Thyroid gland (tissue), 4 donors: ENCODE results near the gene LCTL.

Experiments
- POLR2A ChIP-seq, 2 donors: fragments of 450-650 bp; IDR thresholded peaks; one replicate each; pipeline ENCODE4 v1.6.1; 2017; ENCODE audit warnings: antibody characterized with exemption in 2 of 2, mild to moderate bottlenecking in 2 of 2, moderate library complexity in 1 of 2
- TF ChIP-seq, protein P1 (sequence below), 6 experiments: fragments of 200-600 bp in 3 of 6; fragments of 450-650 bp in 3 of 6; sonication (generic) in 3 of 6; IDR thresholded peaks; one replicate each; pipeline ENCODE4 v1.5.1; 2016 to 2019; ENCODE audit warnings: antibody characterized with exemption in 6 of 6, mild to moderate bottlenecking in 2 of 6, inconsistent platforms in 1 of 6, moderate library complexity in 1 of 6

DNA sequence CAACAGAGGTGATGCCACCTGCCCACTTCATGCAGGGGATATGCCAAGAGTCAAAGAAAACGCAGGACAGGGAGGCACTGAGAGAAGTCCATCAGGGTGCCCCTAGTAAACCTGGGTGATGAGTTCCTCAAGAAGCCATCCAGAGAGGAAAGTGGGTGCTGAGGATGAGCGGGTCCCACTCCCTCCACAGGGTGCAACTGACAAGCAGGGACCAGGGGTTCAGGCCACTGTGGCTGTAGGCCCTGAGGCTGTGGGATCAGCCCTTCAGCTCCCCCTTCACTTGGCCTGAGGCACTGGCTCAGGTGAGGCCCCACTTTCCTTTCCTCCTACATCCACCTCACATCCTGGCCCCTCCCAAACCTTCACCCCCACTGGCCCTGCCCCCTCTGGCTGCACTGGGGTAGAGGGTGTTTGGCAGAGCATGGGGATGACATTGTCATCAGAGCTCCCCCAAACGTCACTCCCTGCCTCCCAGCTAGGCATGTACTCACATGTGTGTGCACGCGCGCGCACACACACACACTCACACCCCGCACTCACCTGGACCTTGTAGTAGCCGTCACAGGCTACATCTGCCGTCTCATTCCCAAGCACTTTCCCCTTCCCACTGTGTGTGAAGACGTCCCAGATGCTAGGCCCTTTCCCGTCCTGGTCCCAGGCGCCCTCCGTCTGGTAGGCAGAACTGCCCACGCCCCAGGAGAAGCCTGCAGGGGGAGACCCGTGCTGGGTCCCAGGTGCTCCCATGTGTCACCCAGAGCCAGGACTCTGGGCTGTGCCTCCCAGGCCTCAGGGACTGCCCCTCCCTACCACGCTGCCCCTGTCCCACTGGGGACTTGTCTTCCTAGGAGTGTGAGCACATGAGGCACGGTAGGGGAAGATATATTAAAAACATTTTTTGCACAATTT is 1.4 kb downstream of the LCTL start:
- TF ChIP-seq, protein P1, sequence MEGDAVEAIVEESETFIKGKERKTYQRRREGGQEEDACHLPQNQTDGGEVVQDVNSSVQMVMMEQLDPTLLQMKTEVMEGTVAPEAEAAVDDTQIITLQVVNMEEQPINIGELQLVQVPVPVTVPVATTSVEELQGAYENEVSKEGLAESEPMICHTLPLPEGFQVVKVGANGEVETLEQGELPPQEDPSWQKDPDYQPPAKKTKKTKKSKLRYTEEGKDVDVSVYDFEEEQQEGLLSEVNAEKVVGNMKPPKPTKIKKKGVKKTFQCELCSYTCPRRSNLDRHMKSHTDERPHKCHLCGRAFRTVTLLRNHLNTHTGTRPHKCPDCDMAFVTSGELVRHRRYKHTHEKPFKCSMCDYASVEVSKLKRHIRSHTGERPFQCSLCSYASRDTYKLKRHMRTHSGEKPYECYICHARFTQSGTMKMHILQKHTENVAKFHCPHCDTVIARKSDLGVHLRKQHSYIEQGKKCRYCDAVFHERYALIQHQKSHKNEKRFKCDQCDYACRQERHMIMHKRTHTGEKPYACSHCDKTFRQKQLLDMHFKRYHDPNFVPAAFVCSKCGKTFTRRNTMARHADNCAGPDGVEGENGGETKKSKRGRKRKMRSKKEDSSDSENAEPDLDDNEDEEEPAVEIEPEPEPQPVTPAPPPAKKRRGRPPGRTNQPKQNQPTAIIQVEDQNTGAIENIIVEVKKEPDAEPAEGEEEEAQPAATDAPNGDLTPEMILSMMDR (IDR thresholded peaks at IDR 0.05) = no peak
- no peak for TF ChIP-seq POLR2A (IDR thresholded peaks at IDR 0.05)
